ENCODE results near the gene WDPCP.

Gene WDPCP

GRCh38 chr2:63127594-63127993 lies 460.7 kb downstream of the WDPCP start (continued):
- no peak for TF ChIP-seq ARNTL (CRISPR knock-in tag; IDR thresholded peaks at IDR 0.05; ENCODE audit: borderline replicate concordance, low read depth)
- TF ChIP-seq ZNF8 (CRISPR knock-in tag; IDR thresholded peaks at IDR 0.05): no peak
- no peak for TF ChIP-seq ZNF70 (CRISPR knock-in tag; IDR thresholded peaks at IDR 0.05)
- no peak for TF ChIP-seq TSHZ2 (CRISPR knock-in tag; IDR thresholded peaks at IDR 0.05)
- TF ChIP-seq ZNF565 (CRISPR knock-in tag; conservative IDR thresholded peaks at IDR 0.05; ENCODE audit: low read depth): no peak

GRCh38 chr2:63124850-63125249 lies 463.4 kb downstream of the WDPCP start:
- ATAC-seq: no peak
- TF ChIP-seq ESRRG (CRISPR knock-in tag; IDR thresholded peaks at IDR 0.05) (no peak), CREB5 (CRISPR knock-in tag; IDR thresholded peaks at IDR 0.05; ENCODE audit: low read depth) (no peak), TSHZ2 (CRISPR knock-in tag; IDR thresholded peaks at IDR 0.05) (no peak), POU6F1 (CRISPR knock-in tag; IDR thresholded peaks at IDR 0.05; ENCODE audit: borderline replicate concordance, low read depth) (no peak), PPARA (CRISPR knock-in tag; IDR thresholded peaks at IDR 0.05; ENCODE audit: borderline replicate concordance) (no peak), ZC3H10 (CRISPR knock-in tag; IDR thresholded peaks at IDR 0.05) (no peak), CSRNP3 (CRISPR knock-in tag; IDR thresholded peaks at IDR 0.05) (no peak), ZNF565 (CRISPR knock-in tag; conservative IDR thresholded peaks at IDR 0.05; ENCODE audit: low read depth) (no peak), ZFP30 (CRISPR knock-in tag; IDR thresholded peaks at IDR 0.05) (no peak), GLIS3 (CRISPR knock-in tag; IDR thresholded peaks at IDR 0.05) (no peak), ZNF8 (CRISPR knock-in tag; IDR thresholded peaks at IDR 0.05) (no peak), ISL1 (CRISPR knock-in tag; IDR thresholded peaks at IDR 0.05) (no peak), ZFP3 (CRISPR knock-in tag; IDR thresholded peaks at IDR 0.05) (no peak), TCF4 (CRISPR knock-in tag; IDR thresholded peaks at IDR 0.05; ENCODE audit: borderline replicate concordance) (no peak), PATZ1 (CRISPR knock-in tag; IDR thresholded peaks at IDR 0.05; ENCODE audit: borderline replicate concordance) (no peak), SNAI2 (CRISPR knock-in tag; IDR thresholded peaks at IDR 0.05) (no peak), ZNF70 (CRISPR knock-in tag; IDR thresholded peaks at IDR 0.05) (no peak), TOX (CRISPR knock-in tag; IDR thresholded peaks at IDR 0.05; ENCODE audit: borderline replicate concordance) (no peak), CSDC2 (CRISPR knock-in tag; IDR thresholded peaks at IDR 0.05) (no peak), OSR1 (CRISPR knock-in tag; IDR thresholded peaks at IDR 0.05) (no peak)
